Activated CD4-positive, alpha-beta T cell treated with anti-CD3 and anti-CD28 coated beads, Interleukin-2, amount 50 U/mL, for 16 hours (primary cell): Measurements from ENCODE around the gene ENTPD8.
A peak's percentile ranks its signal among the peaks of the same experiment; 100 is the strongest.
"Not testable (repeated sequence)": the region's sequence is repeated elsewhere in the genome, so short reads cannot be mapped to it uniquely, and the experiment has no call there.

Source experiments
- DNase-seq: peaks from one replicate; pipeline ENCODE4 v3.0.0-alpha.2; 2020

ENTPD8 gene

GRCh38 chr9:137390553-137391410, 50.4 kb downstream of the ENTPD8 start:
- DNase-seq: no peak

GRCh38 chr9:137389428-137389746, 51.8 kb downstream of the ENTPD8 start:
- DNase-seq: no peak

- no peak for DNase-seq
Measured at GRCh38 chr9:137388589-137389427, 52.3 kb downstream of the ENTPD8 start.

GRCh38 chr9:137387891-137388560, 53.1 kb downstream of the ENTPD8 start:
- no peak for DNase-seq

GRCh38 chr9:137387114-137387890, 53.9 kb downstream of the ENTPD8 start:
- DNase-seq: peak; percentile 40

- not testable (repeated sequence) for DNase-seq
Measured at GRCh38 chr9:137386507-137387113, 54.5 kb downstream of the ENTPD8 start.

- DNase-seq: no peak
Measured at GRCh38 chr9:137385061-137385655, 56.0 kb downstream of the ENTPD8 start.
